ENCODE measurements around the gene CD99.
"Not testable (repeated sequence)": the region's sequence is repeated elsewhere in the genome, so short reads cannot be mapped to it uniquely, and the experiment has no call there.

CD99 gene

GRCh38 chrX:2690856-2691542, at the start of gene CD99:
Gene CD99 (plus strand): TSS chrX:2691295. CDS start chrX:2691361, 66 bp downstream.
- peak; percentile 88 to 90 for DNase-seq

GRCh38 chrX:2642146-2642545, 48.9 kb upstream of the CD99 start:
- no peak for DNase-seq

GRCh38 chrX:2642791-2643190, 48.3 kb upstream of the CD99 start:
- no peak for DNase-seq

GRCh38 chrX:2643880-2644279, 47.2 kb upstream of the CD99 start:
- no peak for DNase-seq

GRCh38 chrX:2645563-2645962, 45.5 kb upstream of the CD99 start:
- no peak for DNase-seq

- peak in 1 of 2 experiments; percentile 24 for DNase-seq
These were observed 43.5 kb upstream of the CD99 start for GRCh38 chrX:2647627-2648026.

- no peak for DNase-seq
These were observed 41.1 kb upstream of the CD99 start for GRCh38 chrX:2650037-2650436.

GRCh38 chrX:2650865-2651264, 40.2 kb upstream of the CD99 start:
- DNase-seq: no peak

GRCh38 chrX:2652106-2652505, 39.0 kb upstream of the CD99 start:
- DNase-seq: no peak

- DNase-seq: no peak
These were observed 36.4 kb upstream of the CD99 start for GRCh38 chrX:2654436-2655340.

- DNase-seq: no peak
These were observed 34.7 kb upstream of the CD99 start for GRCh38 chrX:2656257-2656836.

- no peak for DNase-seq
These were observed 33.5 kb upstream of the CD99 start for GRCh38 chrX:2657532-2658113.

GRCh38 chrX:2658585-2659292, 32.4 kb upstream of the CD99 start:
- DNase-seq: no peak

- DNase-seq: no peak
These were observed 28.5 kb upstream of the CD99 start for GRCh38 chrX:2662586-2662985.

- no peak for DNase-seq
These were observed 26.6 kb upstream of the CD99 start for GRCh38 chrX:2664502-2664901.

- DNase-seq: no peak
These were observed 25.4 kb upstream of the CD99 start for GRCh38 chrX:2665387-2666304.

- no peak for DNase-seq
These were observed 24.6 kb upstream of the CD99 start for GRCh38 chrX:2666491-2666890.

- no peak for DNase-seq
These were observed 20.1 kb upstream of the CD99 start for GRCh38 chrX:2670978-2671377.

- no peak for DNase-seq
These were observed 19.0 kb upstream of the CD99 start for GRCh38 chrX:2672084-2672483.

- DNase-seq: no peak
These were observed 17.5 kb upstream of the CD99 start for GRCh38 chrX:2673611-2674010.

GRCh38 chrX:2675657-2676200, 15.4 kb upstream of the CD99 start:
- DNase-seq: not testable (repeated sequence)
